DND-41 (cell line): Measurements from ENCODE around the gene RTF1.

Experiments
- ATAC-seq: fragments of 200-7000 bp; cut with Tn5 transposase; 3 replicates; pipeline ENCODE4 v1.9.1; 2021; ENCODE audit warnings: low read depth; ENCODE audit not compliant: insufficient read depth
- DNase-seq: peaks from one replicate; pipeline ENCODE4 v3.0.0-alpha.2; 2020
- H2AFZ ChIP-seq: 2 replicates; pipeline ENCODE4 v1.6.0; 2012; ENCODE audit warnings: low read depth, low read length
- H3K27ac ChIP-seq: 2 replicates; pipeline ENCODE4 v1.5.1; 2012; ENCODE audit warnings: low read length, inconsistent platforms
- H3K27me3 ChIP-seq: fragments of 200-600 bp; sonication (generic); 2 replicates; pipeline ENCODE4 v1.6.0; 2012; ENCODE audit warnings: low read length, mild to moderate bottlenecking, inconsistent platforms; ENCODE audit not compliant: insufficient read depth, poor library complexity
- H3K36me3 ChIP-seq: 2 replicates; pipeline ENCODE4 v1.5.1; 2012; ENCODE audit warnings: low read length, inconsistent platforms; ENCODE audit not compliant: insufficient read depth
- H3K4me1 ChIP-seq: 2 replicates; pipeline ENCODE4 v1.5.1; 2012; ENCODE audit warnings: mild to moderate bottlenecking, low read length; ENCODE audit not compliant: insufficient read depth
- H3K4me2 ChIP-seq: 2 replicates; pipeline ENCODE4 v1.6.0; 2012; ENCODE audit warnings: mild to moderate bottlenecking, moderate library complexity, low read length, inconsistent platforms; ENCODE audit not compliant: insufficient read depth
- H3K4me3 ChIP-seq, 2 experiments: fragments of 200-600 bp in 1 of 2; shearing (Covaris generic) in 1 of 2; 2 replicates each; pipeline ENCODE4 v1.5.1; 2012 to 2016; ENCODE audit warnings: inconsistent platforms in 2 of 2, low read length in 2 of 2, mild to moderate bottlenecking in 2 of 2, low read depth in 1 of 2, moderate library complexity in 1 of 2
- H3K79me2 ChIP-seq: 2 replicates; pipeline ENCODE4 v1.6.0; 2012; ENCODE audit warnings: low read length, inconsistent platforms; ENCODE audit not compliant: insufficient read depth
- H3K9ac ChIP-seq: 2 replicates; pipeline ENCODE4 v1.6.0; 2012; ENCODE audit warnings: low read depth, mild to moderate bottlenecking, inconsistent platforms, low read length, moderate library complexity
- H3K9me3 ChIP-seq: 2 replicates; pipeline ENCODE4 v1.5.1; 2012; ENCODE audit warnings: low read length, moderate library complexity, mild to moderate bottlenecking, inconsistent platforms; ENCODE audit not compliant: insufficient read depth, severe bottlenecking
- H4K20me1 ChIP-seq: 2 replicates; pipeline ENCODE4 v1.6.0; 2012; ENCODE audit warnings: low read length; ENCODE audit not compliant: insufficient read depth
- CTCF ChIP-seq: IDR thresholded peaks from 2 replicates; pipeline ENCODE4 v1.5.1; 2012; ENCODE audit warnings: borderline replicate concordance, low read length, moderate library complexity, mild to moderate bottlenecking; ENCODE audit not compliant: poor library complexity, severe bottlenecking; ENCODE audit errors: extremely low read depth
- EZH2 ChIP-seq: IDR thresholded peaks from 3 replicates; pipeline ENCODE4 v1.6.1; 2012; ENCODE audit warnings: borderline replicate concordance, low read depth, mild to moderate bottlenecking, moderate library complexity, low read length, inconsistent platforms; ENCODE audit not compliant: severe bottlenecking

The RTF1 gene

GRCh38 chr15:41482110-41482877 is 65.4 kb downstream of the RTF1 start:
- Histone ChIP-seq H3K27ac (no peak overlapping the region), H3K4me2 (no peak overlapping the region), H4K20me1 (no peaks in the 10 kb centered on the region), H3K4me1 (no peaks in the 10 kb centered on the region), H3K36me3 (peaks cover 48% of the 10 kb centered on the region), H3K9ac (no peak overlapping the region), H2AFZ (no peak overlapping the region), H3K9me3 (no peaks in the 10 kb centered on the region), H3K27me3 (no peaks in the 10 kb centered on the region), H3K79me2 (no peaks in the 10 kb centered on the region), H3K4me3 (no peak overlapping the region)
- DNase-seq = no peak
- no peak for ATAC-seq
- TF ChIP-seq EZH2 = no peak

- DNase-seq (no peak), ATAC-seq (no peak)
- H3K9ac ChIP-seq = no peak overlapping the region
- no peak for TF ChIP-seq CTCF
- no peak for TF ChIP-seq EZH2
- no peaks in the 10 kb centered on the region for H3K27me3 ChIP-seq
- no peak overlapping the region for H3K4me3 ChIP-seq
- H3K79me2 ChIP-seq = no peaks in the 10 kb centered on the region
- H2AFZ ChIP-seq = no peak overlapping the region
- no peaks in the 10 kb centered on the region for H3K9me3 ChIP-seq
- H4K20me1 ChIP-seq = no peaks in the 10 kb centered on the region
- H3K4me2 ChIP-seq = no peak overlapping the region
- H3K36me3 ChIP-seq = peaks cover 42% of the 10 kb centered on the region
- no peak overlapping the region for H3K27ac ChIP-seq
- no peaks in the 10 kb centered on the region for H3K4me1 ChIP-seq
Measured at GRCh38 chr15:41483115-41483514, 66.2 kb downstream of the RTF1 start.

DNA sequence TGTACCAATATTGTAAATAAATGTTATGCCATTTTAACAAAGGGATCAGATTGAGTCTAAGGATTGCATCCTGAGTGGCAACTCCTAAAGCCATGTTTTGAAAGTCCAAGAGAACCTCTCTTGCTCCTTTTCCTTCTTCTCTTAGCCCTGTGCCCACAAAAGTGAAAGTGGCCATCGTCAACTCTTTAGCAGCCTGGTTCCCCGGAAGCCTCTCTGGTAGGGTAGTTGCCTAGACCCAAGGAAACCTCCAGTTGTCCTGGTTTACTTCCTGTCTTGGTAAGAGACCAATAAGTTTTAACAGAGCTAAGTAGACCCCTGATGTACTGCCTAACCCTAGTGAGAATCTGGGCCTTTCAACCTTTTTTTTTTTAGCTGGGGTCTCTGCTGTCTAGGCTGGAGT is 66.6 kb downstream of the RTF1 start:
- H3K27ac ChIP-seq = no peak overlapping the region
- ATAC-seq (no peak), DNase-seq (no peak)
- H2AFZ ChIP-seq = no peak overlapping the region
- no peak overlapping the region for H3K4me3 ChIP-seq
- no peak overlapping the region for H3K4me2 ChIP-seq
- no peaks in the 10 kb centered on the region for H4K20me1 ChIP-seq
- peaks cover 39% of the 10 kb centered on the region for H3K36me3 ChIP-seq
- no peaks in the 10 kb centered on the region for H3K9me3 ChIP-seq
- no peaks in the 10 kb centered on the region for H3K4me1 ChIP-seq
- H3K79me2 ChIP-seq = no peaks in the 10 kb centered on the region
- no peak overlapping the region for H3K9ac ChIP-seq
- no peaks in the 10 kb centered on the region for H3K27me3 ChIP-seq
- TF ChIP-seq CTCF (no peak), EZH2 (no peak)

DNA sequence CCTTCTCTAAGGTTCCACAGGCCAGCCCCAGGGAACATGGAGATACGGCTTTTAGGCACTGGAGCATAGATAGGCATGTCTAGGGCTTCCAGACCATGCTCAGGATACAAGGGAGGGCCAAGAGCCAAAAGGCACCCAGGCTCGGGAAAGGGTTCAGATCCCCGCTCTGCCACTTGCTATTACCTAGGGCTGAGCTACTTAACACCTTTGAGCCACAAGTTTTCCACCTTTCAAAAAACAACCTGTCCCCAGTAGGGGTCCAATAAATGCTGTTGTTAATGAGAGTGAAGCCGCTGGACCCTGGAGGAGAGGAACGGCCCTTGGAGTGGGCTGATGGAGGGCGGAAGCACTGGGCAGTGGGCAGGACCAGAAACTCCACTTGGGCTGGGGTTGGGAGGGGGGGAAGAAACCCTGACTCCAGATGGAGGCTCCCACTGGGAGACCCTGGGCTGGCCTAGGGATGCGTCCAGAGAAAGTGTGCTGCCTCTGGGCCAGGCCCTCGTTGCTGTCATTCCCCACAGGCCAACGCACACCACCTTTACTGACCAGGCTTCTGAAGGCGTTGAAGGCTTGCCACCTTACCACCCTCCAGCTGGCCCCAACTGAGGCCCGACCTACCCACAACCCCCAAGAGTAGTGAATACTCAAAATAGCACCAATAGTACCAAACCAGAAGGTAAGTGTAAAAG is 68.2 kb downstream of the RTF1 start:
- no peak overlapping the region for H3K9ac ChIP-seq
- ATAC-seq (no peak), DNase-seq (no peak)

More for the DNA sequence above, 68.2 kb downstream of the RTF1 start:
- Histone ChIP-seq H4K20me1 (no peaks in the 10 kb centered on the region), H3K4me1 (no peaks in the 10 kb centered on the region), H3K27ac (no peak overlapping the region), H3K27me3 (no peaks in the 10 kb centered on the region), H3K36me3 (peaks cover 24% of the 10 kb centered on the region), H3K4me2 (no peak overlapping the region), H3K79me2 (no peaks in the 10 kb centered on the region), H3K4me3 (no peak overlapping the region), H3K9me3 (no peaks in the 10 kb centered on the region), H2AFZ (no peak overlapping the region)
- TF ChIP-seq EZH2 (no peak), CTCF (no peak)
